ENCODE data around the gene EMC6.

DNA sequence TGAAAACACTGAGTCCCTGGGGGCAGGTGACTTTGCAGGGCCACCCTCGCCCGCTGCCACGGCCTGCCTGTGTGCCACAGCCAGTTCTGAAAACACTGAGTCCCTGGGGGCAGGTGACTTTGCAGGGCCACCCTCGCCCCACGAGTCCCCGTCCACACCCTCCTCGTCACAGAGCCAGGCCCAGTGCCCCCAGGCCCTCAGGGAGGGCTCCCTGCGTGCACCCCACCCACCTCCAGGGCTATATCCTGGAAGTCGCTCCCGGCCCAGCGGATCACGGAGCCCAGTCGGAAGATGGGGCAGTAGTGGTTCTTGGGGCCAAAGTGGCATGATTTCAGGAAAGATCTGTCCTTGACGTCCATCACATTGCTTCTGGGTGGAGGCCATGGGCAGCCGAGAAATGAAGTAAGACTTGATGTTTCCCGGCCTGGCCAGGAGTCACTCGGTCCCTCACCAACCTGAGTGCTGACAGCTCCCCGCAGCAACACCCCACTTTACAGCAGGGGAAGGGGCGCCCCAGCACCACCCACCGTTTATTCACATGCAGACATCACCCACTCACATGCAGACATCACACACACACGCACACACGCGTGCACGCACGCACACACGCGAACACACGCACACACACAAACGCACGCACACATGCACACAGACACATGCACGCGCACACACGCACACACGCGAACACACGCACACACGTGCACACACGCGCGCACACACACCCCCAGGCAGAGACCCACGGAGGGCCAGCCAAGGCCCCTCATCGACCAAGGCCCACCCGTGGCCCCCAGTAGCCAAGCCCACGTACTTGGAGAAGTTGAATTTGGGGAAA, 20.9 kb downstream of the EMC6 start:
- TF ChIP-seq, protein P1, sequence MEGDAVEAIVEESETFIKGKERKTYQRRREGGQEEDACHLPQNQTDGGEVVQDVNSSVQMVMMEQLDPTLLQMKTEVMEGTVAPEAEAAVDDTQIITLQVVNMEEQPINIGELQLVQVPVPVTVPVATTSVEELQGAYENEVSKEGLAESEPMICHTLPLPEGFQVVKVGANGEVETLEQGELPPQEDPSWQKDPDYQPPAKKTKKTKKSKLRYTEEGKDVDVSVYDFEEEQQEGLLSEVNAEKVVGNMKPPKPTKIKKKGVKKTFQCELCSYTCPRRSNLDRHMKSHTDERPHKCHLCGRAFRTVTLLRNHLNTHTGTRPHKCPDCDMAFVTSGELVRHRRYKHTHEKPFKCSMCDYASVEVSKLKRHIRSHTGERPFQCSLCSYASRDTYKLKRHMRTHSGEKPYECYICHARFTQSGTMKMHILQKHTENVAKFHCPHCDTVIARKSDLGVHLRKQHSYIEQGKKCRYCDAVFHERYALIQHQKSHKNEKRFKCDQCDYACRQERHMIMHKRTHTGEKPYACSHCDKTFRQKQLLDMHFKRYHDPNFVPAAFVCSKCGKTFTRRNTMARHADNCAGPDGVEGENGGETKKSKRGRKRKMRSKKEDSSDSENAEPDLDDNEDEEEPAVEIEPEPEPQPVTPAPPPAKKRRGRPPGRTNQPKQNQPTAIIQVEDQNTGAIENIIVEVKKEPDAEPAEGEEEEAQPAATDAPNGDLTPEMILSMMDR (IDR thresholded peaks at IDR 0.05), result no peak
- no peak for TF ChIP-seq EP300 (IDR thresholded peaks at IDR 0.05)
